ENCODE results near the gene SCGB2B2.
"Not testable (repeated sequence)": the region's sequence is repeated elsewhere in the genome, so short reads cannot be mapped to it uniquely, and the experiment has no call there.

The SCGB2B2 gene, protein sequence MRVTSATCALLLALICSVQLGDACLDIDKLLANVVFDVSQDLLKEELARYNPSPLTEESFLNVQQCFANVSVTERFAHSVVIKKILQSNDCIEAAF

DNA sequence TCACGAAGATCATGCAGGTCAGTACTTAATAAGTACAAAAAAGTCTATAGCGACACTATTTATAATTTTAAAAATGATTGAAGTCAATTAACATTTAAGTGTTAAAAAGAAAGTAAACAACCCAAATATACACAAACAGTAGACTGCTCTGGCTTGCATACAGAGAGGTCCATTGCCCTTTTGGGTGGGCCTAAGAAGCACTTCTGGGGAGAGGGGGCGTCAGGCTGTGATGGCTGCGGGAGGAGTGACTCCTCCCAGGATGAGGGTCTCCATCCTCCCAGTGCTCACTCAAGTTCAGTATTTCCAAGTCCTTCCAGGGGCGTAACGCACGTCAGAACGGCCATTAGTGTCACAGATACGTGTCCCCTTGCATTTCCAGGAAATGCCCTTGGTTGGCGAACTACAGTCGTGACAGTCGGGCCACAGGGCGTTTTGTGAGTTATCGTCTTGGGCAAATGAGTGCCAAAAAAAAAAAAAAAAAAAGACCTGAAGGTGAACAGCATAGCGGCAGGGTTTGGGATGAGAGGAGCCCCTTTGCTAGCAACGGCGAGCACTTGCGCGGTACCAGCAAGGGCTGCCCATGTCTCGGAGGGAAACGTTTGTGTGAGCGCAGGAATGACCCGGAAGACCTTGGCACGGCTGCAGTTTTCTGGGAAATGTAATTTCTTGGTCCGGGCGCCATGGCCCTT is at the start of gene SCGB2B2:
Gene SCGB2B2 (minus strand): TSS at position 463 of the 689 bp plus-strand sequence. CDS start 82,596 bp downstream, outside the sequence.
- no peak for DNase-seq

DNA sequence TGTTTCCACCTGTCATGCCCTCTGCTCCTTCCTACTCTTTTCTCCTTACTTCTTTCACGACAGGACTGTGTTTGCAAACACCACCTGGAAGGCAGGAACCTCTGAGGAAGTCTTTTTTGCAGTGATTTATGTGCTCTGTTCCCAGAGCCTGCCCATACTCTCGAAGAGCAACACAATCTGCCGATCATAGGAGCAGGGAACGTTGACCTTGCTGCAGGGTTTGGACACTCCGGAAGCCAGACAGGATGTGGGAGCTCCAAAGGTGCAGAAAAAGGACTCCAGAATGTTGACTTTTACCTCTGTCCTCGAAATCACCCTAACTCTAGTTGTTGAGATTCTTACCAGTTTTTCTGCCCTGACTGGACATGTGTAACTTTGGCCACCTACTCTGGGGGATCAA is 48.4 kb upstream of the SCGB2B2 start:
- DNase-seq, result no peak

DNA sequence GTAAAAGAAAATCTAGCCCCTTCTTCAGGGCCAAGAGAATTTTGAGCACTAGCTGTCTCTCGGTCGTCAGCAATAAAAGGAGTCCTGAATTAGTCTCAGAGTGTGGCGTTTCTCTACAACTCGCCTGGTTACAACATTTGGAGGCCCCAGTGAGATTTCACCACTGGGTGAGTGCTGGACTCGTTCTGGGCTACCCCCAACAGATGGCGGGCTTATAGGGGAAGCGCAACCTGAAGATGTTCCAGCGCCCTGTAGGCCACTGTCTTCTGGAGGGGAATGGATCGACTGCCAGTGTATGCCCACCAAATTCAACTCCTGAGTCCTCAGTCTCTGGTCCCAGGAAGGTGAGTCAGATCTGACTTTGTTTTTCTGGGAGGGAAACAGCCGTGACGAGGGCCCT is 45.4 kb upstream of the SCGB2B2 start:
- DNase-seq, result no peak

DNA sequence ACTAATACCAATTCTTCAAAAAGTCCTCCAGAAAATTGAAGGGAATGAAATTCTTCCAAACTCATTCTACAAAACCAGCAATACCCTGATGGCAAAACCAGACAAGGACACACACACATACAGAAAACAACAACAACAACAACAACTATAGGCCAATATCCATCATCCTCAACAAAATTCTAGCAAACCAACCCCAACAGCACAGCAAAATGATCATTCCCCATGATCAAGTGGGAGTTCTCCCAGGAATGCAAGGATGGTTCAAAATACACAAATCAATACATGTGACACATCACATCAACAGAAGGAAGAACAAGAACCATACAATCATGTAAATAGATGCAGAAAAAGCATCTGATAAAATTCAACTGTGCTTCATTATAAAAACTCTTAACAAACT is 38.4 kb upstream of the SCGB2B2 start:
- DNase-seq, result no peak

DNA sequence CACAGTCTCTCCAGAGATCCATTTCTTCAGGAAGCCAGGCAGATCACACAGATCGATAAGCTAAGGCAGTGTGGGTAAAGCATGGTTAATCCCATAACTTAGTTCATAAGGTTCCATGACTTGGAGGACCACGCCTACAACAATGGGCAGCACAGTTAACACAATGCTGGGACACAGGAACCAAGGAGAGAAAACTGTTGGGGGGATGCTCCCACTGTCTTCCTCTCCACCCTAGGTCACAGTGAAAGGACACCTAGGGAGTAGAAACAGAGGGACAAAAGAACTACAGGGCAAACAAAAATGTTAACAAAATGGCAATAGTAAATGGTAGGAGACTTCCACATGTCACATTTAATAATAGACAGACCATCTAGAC is 36.3 kb upstream of the SCGB2B2 start:
- DNase-seq, result no peak

DNA sequence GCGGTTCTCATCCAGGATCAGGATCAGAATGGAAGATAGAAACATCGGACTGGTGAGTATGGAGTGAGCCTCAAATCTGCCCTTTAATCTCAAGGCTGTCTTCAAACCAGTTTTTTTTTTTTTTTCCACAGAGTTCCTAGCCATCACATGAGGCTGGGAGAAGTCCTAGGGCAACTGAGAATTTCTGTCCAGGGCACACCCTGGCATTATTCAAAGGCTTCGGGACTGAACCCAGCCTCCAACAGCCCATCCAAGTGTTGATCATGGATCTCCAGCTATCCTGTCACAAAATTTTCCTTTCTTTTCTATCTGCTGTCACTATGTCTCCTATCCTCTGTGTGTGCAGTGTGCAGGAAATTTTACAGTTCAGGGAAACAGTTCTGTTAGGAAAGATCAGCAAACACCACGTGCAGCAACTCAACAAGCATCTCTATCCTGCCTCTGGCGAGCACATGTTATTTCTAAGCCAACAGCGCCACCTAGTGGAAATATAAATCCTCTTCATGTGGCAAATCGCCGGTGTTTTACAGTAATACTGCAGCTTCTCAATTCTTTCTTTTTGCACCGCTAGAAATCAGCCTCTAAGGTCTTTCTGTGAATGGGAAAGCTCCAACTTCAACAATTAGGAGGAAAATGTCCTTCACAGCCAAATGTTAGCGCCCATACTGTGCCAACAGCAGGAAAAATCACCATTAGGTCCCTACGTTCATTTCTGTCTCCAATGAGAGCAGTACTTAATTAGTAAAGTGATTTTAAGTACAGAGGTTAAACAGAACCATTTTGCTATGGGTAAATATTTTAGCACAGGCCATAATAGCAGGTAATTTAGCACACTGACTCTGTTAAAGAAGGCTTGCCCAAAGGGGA is 35.7 kb upstream of the SCGB2B2 start:
- peak; percentile 47 for DNase-seq

DNA sequence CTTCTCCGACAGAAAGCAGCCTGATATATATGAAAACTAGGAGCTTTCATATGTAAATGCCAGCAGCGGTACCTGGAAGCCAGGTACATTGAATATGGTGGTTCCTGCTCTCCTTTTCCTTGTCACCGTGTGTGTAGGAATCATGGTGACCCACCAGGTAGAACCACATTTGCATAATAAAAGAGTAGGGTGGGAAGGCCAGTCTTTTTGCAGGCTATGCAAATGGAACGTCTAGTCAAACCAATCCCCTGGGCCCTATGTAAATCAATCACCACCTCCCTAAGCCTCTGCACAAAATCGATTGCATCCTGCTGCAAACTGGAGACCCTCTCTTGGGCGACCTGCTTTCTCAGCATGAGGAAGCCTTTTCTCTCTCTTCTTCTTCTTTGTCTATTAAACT is 34.9 kb upstream of the SCGB2B2 start:
- DNase-seq, result no peak

DNA sequence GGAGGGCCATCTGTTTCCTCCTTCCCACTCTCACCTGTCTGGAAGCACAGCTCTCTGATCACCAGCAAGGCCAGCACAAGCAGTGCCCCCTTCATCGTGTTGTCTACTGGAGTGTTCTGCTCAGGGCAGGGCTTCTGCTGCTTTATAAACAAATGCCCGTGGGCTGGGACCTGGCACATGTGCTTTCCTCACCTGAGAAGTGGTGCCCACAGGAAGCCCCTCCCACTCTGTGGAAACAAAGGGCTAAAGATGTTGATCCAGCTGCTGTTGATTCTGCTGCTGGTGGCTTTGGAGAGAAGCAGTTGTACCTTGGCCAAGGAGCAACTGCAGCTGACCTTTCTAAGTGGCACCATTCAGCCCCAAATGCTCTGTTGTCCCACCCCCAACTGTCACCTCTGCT is 30.7 kb upstream of the SCGB2B2 start:
- no peak for DNase-seq

DNA sequence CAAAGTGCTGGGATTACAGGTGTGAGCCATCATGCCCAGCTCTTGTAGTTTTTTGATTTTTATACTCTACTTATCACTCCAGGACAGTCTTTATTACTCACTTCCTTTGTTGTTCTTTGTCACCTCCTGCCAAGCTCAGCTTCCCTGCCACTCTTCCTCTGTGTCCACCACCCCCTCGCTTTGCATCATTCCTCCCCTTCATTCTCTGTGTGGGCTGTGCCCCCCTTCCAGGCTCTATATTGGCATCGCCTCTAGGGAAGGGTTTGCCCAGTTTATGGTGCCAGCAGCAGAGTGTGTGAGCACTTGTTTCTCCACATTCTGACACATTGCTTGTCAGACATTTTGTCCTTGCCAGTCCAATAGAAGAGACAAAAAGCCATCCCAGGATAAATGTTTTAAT is 15.6 kb upstream of the SCGB2B2 start:
- no peak for DNase-seq

DNA sequence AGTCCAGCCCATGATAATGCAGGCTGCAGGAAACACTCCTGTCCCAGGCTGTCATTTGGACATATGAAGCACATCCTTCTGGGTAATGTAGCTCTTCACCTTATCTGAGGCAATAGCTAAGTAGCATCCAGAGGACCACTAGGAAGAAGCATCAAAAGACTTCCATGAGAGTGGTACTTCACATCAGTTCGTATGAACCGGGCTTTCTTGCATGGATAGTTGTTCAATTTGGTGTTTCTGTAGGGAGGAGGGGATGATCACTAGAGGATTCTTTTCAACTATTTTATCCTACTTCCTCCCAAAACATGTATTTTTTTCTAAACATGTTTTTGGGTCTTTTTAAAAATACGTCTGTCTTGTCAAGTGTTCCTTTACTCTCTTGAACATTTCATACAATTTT is 13.4 kb upstream of the SCGB2B2 start:
- no peak for DNase-seq

DNA sequence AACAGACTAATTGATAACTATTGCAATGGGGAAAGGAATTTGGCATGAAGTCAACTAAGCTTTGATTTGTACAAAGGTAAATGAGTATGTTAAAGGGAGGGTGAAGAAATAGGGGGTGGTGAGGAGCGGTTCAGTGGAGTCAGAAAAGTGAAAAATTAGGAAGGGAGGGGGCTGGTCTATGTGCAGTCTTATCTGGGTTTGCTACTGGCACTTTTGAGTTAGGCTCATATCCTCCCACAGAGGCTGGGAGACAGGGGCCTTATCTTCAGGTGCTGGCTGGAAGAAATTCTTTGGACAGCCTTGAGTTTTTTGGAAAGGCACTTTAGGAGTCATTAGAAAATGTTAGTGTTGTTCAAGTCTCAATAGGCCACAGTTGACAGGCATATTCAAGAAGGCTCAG is 11.6 kb upstream of the SCGB2B2 start:
- no peak for DNase-seq

DNA sequence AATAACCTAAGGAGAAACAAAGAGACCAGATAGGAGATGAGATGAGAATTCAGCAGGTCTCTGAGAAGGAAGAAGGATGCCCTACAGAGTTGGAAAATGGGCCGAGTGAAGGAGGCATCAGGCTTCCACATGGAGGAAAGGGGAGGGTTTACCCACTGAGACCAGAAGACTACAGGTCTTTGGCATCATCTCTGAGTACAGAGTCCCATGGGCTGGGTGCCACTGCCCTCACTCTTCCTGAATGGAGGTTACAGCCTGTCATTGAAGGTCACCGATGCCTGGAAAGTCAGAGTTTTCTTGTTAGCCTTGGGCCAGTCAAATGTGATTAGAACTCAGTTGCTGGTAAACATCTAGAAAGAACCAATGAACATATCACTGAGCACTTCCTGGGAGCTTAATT is 10.4 kb upstream of the SCGB2B2 start:
- no peak for DNase-seq

DNA sequence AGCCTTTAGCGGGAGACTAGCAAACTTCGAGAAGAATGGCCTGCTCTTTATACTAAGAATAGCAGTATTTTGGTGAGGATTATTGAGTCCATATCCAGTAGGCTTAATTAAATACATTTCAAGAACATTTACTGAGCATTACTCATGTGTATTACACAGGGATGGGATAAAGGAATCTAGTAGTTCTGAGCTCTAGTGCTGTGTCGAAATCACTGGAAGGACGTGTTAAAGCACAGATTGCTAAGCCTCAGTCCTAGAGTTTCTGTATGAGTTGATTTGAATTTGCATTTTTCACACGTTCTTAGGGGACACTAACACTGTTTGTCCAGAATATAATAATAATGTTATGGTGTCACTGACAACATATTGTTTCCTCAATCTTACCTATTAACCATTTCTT is 9.5 kb upstream of the SCGB2B2 start:
- no peak for DNase-seq

DNA sequence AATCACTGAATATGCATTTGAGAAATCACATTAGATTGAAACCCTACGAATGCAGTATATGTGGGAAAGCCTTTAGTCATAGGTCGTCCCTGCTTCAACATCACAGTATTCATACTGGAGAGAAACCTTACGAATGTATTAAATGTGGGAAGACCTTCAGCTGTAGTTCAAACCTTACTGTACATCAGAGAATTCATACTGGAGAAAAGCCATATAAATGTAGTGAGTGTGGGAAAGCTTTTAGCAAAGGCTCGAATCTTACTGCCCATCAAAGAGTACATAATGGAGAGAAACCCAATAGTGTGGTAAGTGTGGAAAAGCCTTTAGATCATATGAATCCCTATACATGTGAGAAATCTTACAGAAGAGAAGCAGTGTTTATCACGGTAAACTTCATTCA is 8.3 kb upstream of the SCGB2B2 start:
- not testable (repeated sequence) for DNase-seq

DNA sequence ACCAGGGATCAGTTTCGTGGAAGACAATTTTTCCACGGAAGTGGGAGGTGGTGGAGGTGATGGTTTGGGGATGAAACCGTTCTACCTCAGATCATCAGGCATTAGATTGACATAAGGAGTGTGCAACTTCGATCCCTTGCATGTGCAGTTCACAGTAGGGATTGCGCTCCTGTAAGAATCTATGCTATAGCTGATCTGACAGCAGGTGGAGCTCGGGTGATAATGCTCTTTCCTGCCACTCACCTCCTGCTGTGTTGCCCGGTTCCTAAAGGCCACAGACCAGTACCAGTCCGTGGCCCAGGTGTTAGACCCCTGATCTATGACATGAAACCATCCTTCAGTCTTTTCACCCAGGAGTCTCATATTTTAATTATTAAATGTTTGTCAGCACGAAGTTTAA is 4.5 kb upstream of the SCGB2B2 start:
- no peak for DNase-seq

DNA sequence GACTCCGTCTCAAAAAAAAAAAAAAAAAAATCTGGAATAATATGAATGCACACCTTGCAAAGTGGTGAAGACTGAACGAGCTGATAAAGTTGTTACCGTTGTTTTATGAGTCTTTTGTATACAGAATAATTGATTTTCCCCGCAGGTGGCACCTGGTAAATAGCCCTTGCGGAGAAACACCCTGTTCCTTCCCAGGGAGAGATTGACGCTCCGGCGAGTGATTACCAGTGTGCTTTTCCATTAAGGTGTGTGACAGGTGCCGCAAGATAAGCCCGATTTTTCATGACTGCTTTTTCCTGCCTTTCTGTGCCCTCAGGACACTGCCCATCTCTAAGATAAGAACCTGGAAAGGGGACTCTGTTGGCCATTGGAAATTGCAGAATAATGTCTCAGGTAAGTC is 1.5 kb upstream of the SCGB2B2 start:
- no peak for DNase-seq

DNA sequence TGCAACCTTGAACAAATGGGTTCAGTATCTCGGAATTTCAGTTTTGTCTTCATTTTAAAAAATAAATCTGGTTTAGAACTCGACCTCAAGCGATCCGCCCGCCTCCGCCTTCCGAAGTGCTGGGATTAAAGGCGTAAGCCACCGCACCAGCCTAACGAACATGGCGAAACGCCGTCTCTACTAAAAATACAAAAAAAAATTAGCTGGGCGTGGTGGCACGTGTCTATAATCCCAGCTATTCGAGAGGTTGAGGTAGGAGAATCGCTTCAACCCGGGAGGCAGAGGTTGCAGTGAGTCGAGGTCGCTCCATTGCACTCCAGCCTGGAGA is 1.1 kb upstream of the SCGB2B2 start:
- DNase-seq, result no peak

DNA sequence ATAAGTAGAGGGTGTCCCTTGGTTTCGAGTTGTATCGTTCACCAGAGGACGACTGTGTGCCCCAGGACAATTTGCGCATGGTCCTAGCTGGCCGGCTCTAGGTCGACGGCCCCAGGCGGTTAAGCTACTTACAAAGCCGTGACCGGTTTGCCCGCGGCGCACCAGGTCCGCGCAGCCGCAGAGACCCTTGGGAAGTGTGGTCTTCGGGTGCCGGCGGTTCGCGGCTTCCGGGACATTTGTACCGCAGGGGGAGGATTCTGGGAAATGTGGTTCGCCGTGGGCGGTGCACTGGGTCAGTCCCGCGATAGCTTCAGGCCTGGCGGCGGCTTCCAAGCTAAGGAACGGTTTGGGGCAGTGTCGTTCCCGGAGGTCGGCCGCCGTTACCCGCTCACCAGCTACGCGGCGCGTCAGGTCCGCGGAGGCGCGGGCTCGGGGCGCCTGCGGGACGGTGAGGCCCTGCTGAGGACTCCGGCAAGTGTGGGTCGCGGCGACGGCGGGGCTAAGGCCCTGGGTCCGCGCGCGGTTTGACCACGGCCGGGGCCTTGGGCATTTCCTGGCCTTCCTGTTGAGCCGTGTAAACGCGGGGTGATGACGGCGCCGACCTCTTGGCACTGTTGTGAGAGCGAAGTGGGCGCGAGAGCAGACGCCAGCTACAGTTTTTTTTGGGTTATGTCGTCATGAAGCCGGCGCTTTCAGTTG is 576 bp upstream of the SCGB2B2 start, which contains the start of gene ZNF302:
Gene ZNF302 (plus strand): TSS at position 293 of the 699 bp plus-strand sequence. CDS start 1,127 bp downstream, outside the sequence.
- DNase-seq, result peak; percentile 94

DNA sequence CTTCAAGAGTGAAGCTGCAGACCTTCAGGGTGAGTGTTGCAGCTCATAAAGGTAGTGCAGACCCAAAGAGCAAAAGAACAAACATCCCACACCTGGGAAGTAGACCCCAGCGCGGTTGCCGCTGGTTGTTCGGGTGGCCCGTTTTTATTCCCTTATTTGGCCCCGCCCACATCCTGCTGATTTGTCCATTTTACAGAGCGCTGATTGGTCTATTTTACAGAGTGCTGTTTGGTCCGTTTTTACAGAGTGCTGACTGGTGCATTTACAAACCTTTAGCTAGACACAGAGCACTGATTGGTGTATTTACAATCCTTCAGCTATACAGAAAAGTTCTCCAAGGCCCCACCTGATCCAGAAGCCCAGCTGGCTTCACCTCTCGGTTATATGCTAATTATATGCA is 1.0 kb downstream of the SCGB2B2 start:
- DNase-seq, result no peak

DNA sequence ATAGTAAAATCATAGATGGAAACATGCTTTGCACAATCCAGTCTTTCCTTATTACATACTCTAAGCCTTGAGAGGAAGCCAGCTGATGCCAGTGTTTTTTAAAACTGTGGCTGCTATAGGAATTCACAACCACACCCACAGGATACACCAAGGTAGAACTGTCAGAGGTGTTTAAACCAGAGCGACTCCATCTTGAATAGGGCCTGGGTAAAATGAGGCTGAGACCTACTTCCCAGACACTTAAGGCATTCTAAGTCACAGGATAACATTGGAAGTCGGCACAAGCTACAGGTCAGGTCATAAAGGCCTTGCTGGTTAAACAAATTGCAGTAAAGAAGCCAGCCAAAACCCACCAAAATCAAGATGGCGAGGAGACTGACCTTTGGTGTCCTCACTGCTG is 1.7 kb downstream of the SCGB2B2 start:
- DNase-seq, result no peak

DNA sequence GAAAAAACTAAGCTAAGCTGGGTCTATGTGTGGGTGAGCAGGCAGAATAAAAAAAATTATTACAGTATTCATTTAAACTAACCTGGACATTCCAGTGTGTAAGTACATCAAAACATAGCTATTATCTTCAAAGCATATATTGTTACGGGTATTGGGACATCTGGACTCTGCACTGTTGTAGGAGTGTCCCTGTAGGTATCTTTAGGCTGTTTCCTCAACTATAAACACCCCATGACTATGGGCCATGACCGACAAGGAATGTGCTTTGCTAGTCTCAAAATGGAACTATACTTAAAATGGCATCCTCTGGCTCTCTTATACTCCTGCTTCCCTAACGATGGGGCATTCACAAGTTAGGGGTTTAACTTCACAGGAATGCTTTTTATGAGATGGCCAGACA is 3.4 kb downstream of the SCGB2B2 start:
- no peak for DNase-seq

DNA sequence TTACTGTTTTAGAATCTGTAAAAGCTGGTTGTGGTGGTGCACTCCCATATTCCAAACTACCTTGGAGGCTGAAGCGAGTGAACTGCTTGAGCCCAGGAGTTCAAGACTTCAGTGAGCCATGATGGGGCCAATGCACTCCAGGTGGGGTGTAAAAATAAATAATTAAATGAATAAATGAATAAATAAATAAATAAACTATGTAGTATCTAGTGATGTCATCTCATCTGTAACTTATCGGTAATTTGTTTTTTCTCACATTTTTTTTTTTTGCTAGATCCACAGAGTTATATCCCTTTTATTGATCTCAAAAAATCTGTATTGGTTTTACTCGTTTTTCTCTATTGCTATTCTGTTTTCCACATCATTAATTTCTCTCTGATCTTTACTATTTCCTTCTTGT is 5.0 kb downstream of the SCGB2B2 start:
- DNase-seq, result no peak

DNA sequence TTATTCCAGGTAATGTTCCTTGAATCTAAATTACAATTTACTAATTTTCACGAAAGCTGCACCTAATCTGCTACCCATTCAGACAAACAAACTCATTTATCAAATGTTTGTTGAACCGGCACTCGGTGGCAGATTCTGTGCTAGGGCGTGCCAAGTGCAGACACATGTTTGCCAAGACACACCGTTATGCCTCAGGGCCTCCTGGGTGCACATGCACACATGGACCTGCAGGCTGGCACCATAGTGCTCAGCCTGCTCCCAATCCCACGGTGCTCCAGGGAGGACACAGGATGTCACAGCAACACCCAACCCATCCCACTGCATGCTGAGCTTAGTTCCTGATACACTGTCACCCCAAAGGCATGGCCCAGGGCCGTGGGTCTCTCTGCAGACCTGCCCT is 7.7 kb downstream of the SCGB2B2 start:
- DNase-seq, result no peak

DNA sequence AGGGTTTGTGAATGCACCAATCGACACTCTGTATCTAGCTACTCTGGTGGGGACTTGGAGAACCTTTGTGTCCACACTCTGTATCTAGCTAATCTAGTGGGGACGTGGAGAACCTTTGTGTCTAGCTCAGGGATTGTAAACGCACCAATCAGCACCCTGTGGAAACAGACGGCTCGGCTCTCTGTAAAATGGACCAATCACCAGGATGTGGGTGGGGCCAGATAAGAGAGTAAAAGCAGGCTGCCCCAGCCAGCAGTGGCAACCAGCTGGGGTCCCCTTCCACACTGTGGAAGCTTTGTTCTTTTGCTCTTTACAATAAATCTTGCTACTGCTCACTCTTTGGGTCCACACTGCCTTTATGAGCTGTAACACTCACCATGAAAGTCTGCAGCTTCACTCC is 8.3 kb downstream of the SCGB2B2 start:
- DNase-seq, result not testable (repeated sequence)

Data from CD4-positive, alpha-beta T cell treated with Interleukin-15 for 1 hour (primary cell).